DMS79 (cell line): ENCODE data around the gene AOPEP.
"Not testable (repeated sequence)": the region's sequence is repeated elsewhere in the genome, so short reads cannot be mapped to it uniquely, and the experiment has no call there.

Experiments
- DNase-seq: peaks from one replicate; lab custom pipeline; 2025; lab: John Stamatoyannopoulos, UW

The AOPEP gene

GRCh38 chr9:94847486-94847885 lies 121.0 kb downstream of the AOPEP start:
- DNase-seq: no peak

- not testable (repeated sequence) for DNase-seq
Measured at GRCh38 chr9:94848791-94849190, 122.3 kb downstream of the AOPEP start.

GRCh38 chr9:94850540-94851434 lies 124.3 kb downstream of the AOPEP start:
- no peak for DNase-seq

- DNase-seq: no peak
Measured at GRCh38 chr9:94851467-94851866, 125.0 kb downstream of the AOPEP start.

- no peak for DNase-seq
Measured at GRCh38 chr9:94851892-94852291, 125.4 kb downstream of the AOPEP start.

- no peak for DNase-seq
Measured at GRCh38 chr9:94852373-94852772, 125.9 kb downstream of the AOPEP start.

GRCh38 chr9:94853887-94854286 lies 127.4 kb downstream of the AOPEP start:
- no peak for DNase-seq

GRCh38 chr9:94855903-94856302 lies 129.4 kb downstream of the AOPEP start:
- DNase-seq: no peak

- DNase-seq: no peak
Measured at GRCh38 chr9:94857791-94858190, 131.3 kb downstream of the AOPEP start.

GRCh38 chr9:94859226-94859625 lies 132.7 kb downstream of the AOPEP start:
- DNase-seq: no peak

- no peak for DNase-seq
Measured at GRCh38 chr9:94859891-94860290, 133.4 kb downstream of the AOPEP start.

GRCh38 chr9:94860678-94861588 lies 134.4 kb downstream of the AOPEP start:
- DNase-seq: no peak

GRCh38 chr9:94861589-94862272 lies 135.2 kb downstream of the AOPEP start:
- DNase-seq: no peak

GRCh38 chr9:94864196-94864595 lies 137.7 kb downstream of the AOPEP start:
- DNase-seq: no peak

GRCh38 chr9:94864862-94865509 lies 138.5 kb downstream of the AOPEP start:
- DNase-seq: no peak

GRCh38 chr9:94865582-94866452 lies 139.3 kb downstream of the AOPEP start:
- no peak for DNase-seq

GRCh38 chr9:94866770-94867169 lies 140.3 kb downstream of the AOPEP start:
- DNase-seq: no peak

GRCh38 chr9:94867281-94867841 lies 140.9 kb downstream of the AOPEP start:
- DNase-seq: no peak

- DNase-seq: no peak
Measured at GRCh38 chr9:94867842-94868312, 141.4 kb downstream of the AOPEP start.

- DNase-seq: no peak
Measured at GRCh38 chr9:94868464-94868863, 142.0 kb downstream of the AOPEP start.
